OCI-LY3 (cell line): ENCODE measurements around the gene NAT14.

ENCODE experiments used
- EZH2phosphoT487 ChIP-seq: fragments of 200-600 bp; shearing (Covaris generic); IDR thresholded peaks from 2 replicates; pipeline ENCODE4 v1.6.1; 2018; ENCODE audit warnings: antibody characterized with exemption, mixed run types, low read depth
- TF ChIP-seq, protein P1 (sequence below): fragments of 200-600, 300-600 bp; sonication (generic); IDR thresholded peaks from 2 replicates; pipeline ENCODE4 v1.5.1; 2014; ENCODE audit warnings: antibody characterized with exemption, low read length, low read depth

DNA sequence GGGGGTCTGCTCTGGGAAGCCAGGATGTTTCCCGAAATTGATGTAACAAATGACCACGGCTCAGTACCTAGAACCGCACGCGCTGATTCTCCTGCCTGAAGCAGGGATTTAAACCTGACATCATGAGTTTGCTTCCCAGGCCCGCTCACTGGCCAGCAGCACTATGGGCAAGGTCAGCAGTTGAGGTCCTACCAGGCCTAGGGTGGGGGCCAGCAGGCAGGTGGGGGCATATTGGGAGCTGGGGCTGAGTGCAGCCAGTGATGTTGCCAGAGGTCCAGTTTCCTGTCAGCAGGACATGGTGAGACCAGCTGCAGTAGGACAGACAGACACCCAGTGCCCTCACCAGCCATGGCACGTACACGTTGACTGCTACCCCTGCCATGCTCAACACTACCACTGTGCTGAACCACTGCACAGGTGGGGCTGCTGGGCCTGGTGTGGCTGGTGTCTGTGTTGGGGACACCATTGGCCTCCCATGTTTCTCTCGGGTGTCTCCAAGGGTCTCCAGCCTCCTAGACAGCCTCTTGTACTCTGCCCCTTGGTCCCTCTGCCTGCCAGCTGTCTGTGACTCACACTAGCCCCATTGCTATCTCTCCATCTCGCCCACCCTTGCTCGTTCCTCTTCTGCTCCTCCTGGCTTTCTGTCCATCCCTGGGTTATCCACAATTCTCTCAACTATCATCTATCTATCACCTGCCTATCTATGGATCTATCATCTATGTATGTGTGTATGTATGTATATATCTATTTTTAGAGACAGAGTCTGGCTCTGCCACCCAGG is 19.3 kb upstream of the NAT14 start:
- TF ChIP-seq, protein P1, sequence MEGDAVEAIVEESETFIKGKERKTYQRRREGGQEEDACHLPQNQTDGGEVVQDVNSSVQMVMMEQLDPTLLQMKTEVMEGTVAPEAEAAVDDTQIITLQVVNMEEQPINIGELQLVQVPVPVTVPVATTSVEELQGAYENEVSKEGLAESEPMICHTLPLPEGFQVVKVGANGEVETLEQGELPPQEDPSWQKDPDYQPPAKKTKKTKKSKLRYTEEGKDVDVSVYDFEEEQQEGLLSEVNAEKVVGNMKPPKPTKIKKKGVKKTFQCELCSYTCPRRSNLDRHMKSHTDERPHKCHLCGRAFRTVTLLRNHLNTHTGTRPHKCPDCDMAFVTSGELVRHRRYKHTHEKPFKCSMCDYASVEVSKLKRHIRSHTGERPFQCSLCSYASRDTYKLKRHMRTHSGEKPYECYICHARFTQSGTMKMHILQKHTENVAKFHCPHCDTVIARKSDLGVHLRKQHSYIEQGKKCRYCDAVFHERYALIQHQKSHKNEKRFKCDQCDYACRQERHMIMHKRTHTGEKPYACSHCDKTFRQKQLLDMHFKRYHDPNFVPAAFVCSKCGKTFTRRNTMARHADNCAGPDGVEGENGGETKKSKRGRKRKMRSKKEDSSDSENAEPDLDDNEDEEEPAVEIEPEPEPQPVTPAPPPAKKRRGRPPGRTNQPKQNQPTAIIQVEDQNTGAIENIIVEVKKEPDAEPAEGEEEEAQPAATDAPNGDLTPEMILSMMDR, result no peak
- TF ChIP-seq EZH2phosphoT487, result no peak
